Fibroblast of the aortic adventitia (primary cell): ENCODE data around the gene OR14K1. TPM values are rescaled to one million over a fixed set of nuclear protein-coding genes. Genes with fewer than 3 reads are reported as not detected.

Experiments used
- DNase-seq: peaks from one replicate; pipeline ENCODE4 v3.0.0-alpha.2; 2010; ENCODE audit warnings: low read depth
- H3K4me3 ChIP-seq: 2 replicates; pipeline ENCODE4 v1.5.1; 2011; ENCODE audit warnings: low read depth, mild to moderate bottlenecking, control low read depth, low read length, moderate library complexity
- CTCF ChIP-seq: IDR thresholded peaks from 2 replicates; pipeline ENCODE4 v1.5.1; 2011; ENCODE audit warnings: mild to moderate bottlenecking, low read length, control low read depth, inconsistent platforms; ENCODE audit not compliant: insufficient read depth
- total RNA-seq: library from RNA; depleted of rRNA; stranded (reverse); fragments of >200 nt; gene quantifications from 2 replicates; pipeline ENCODE4 v1.2.3, GENCODE V29; 2012; ENCODE audit warnings: low replicate concordance

OR14K1 gene
- total RNA-seq, 1 donor = not detected

DNA sequence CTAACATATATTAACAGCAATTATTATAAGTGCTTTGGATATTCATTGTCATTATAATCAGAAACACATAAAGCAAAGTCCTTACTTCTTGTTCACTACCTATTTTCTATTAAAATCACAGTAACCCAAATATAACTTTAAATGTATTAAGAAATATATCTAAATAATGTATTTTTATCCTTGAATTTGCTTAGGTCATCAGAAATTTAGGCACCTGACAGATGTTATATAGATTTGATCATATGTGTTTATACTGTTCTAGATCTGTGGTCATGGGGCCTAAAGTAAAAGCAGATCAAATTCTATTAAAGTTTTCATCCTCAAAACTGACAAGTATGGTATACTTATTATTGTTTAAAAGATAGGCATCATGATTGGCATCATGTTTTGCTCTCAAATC is 31.2 kb downstream of the OR14K1 start:
- no peak for TF ChIP-seq CTCF
- H3K4me3 ChIP-seq = no peak overlapping the region

More for the DNA sequence above, 31.2 kb downstream of the OR14K1 start:
- no peak for DNase-seq

Other genes starting within 250 kb of the OR14K1 start
- not detected in 2 replicates for gene OR2C3, start 202.2 kb upstream of the OR14K1 start, total RNA-seq
- not detected in 2 replicates for gene GCSAML, start 189.5 kb upstream of the OR14K1 start, total RNA-seq
- gene OR2G2, start 150.3 kb upstream of the OR14K1 start, total RNA-seq = not detected in 2 replicates
- not detected in 2 replicates for gene OR2G3, start 133.0 kb upstream of the OR14K1 start, total RNA-seq
- gene OR13G1, start 58.9 kb upstream of the OR14K1 start, total RNA-seq = not detected in 2 replicates
- gene OR6F1, start 22.0 kb upstream of the OR14K1 start, total RNA-seq = not detected in 2 replicates
- not detected in 2 replicates for gene OR14A2, start 9.5 kb downstream of the OR14K1 start, total RNA-seq
- gene OR1C1, start 21.9 kb downstream of the OR14K1 start, total RNA-seq = not detected in 2 replicates
- not detected in 2 replicates for gene OR14A16, start 85.5 kb downstream of the OR14K1 start, total RNA-seq
- not detected in 2 replicates for gene OR11L1, start 103.3 kb downstream of the OR14K1 start, total RNA-seq
- gene TRIM58, start 118.6 kb downstream of the OR14K1 start, total RNA-seq = 0.09 and 3.0 TPM in 2 replicates
- not detected in 2 replicates for gene OR2W3, start 157.0 kb downstream of the OR14K1 start, total RNA-seq
- gene OR2T8, start 181.6 kb downstream of the OR14K1 start, total RNA-seq = not detected in 2 replicates
- gene OR2AJ1, start 186.3 kb downstream of the OR14K1 start, total RNA-seq = not detected in 2 replicates
- not detected in 2 replicates for gene OR2L8, start 210.2 kb downstream of the OR14K1 start, total RNA-seq
- gene OR2AK2, start 226.6 kb downstream of the OR14K1 start, total RNA-seq = not detected in 2 replicates